Adrenal gland (tissue), 12 donors: ENCODE data around the gene IMPDH1. TPM values are rescaled to one million over a fixed set of nuclear protein-coding genes. Genes with fewer than 3 reads are reported as not detected.

Source experiments
- DNase-seq, 7 donors: peaks; one replicate each; pipeline ENCODE4 v3.0.0-alpha.2; 2019 to 2020
- H3K27ac ChIP-seq, 5 donors: fragments of 200-600 bp; sonication (generic) in 4 of 5; 1 replicate in 3 of 5; 2 replicates in 2 of 5; pipeline versions ENCODE4 v1.5.1 to v1.8.0; 2016 to 2020; ENCODE audit warnings: mild to moderate bottlenecking in 1 of 5
- H3K27me3 ChIP-seq: fragments of 200-600 bp; 2 replicates; pipeline ENCODE4 v1.8.0; 2021
- H3K36me3 ChIP-seq, 2 donors: fragments of 200-600 bp; replicated peaks in 1 of 2; 1 replicate in 1 of 2; 2 replicates in 1 of 2; pipeline versions ENCODE4 v1.5.1 to v1.8.0; 2018 to 2022
- H3K4me1 ChIP-seq, 2 donors: fragments of 200-600 bp; replicated peaks in 1 of 2; 1 replicate in 1 of 2; 2 replicates in 1 of 2; pipeline versions ENCODE4 v1.5.1 to v1.8.0; 2018 to 2021
- H3K4me3 ChIP-seq, 4 donors: fragments of 200-600 bp; sonication (generic) in 3 of 4; one replicate each; pipeline ENCODE4 v1.5.1; 2016 to 2018
- H3K9me3 ChIP-seq, 3 donors: fragments of 200-600 bp; sonication (generic) in 1 of 3; replicated peaks in 1 of 3; 1 replicate in 2 of 3; 2 replicates in 1 of 3; pipeline versions ENCODE4 v1.5.1 to v1.8.0; 2016 to 2021
- CTCF ChIP-seq, 6 experiments: fragments of 450-650 bp in 4 of 6; fragments of 200-600 bp in 2 of 6; sonication (generic) in 1 of 6; IDR thresholded peaks; 1 replicate in 5 of 6; 2 replicates in 1 of 6; pipeline versions ENCODE4 v1.5.1 to v1.8.0; 2016 to 2021; ENCODE audit warnings: antibody characterized with exemption in 6 of 6, mild to moderate bottlenecking in 2 of 6, moderate library complexity in 1 of 6
- POLR2A ChIP-seq, 2 donors: fragments of 450-650 bp; IDR thresholded peaks; one replicate each; pipeline ENCODE4 v1.6.1; 2017; ENCODE audit warnings: antibody characterized with exemption in 2 of 2, mild to moderate bottlenecking in 2 of 2, moderate library complexity in 1 of 2
- WGBS, 4 donors: extraction: QIAGEN DNeasy Blood & Tissue Kit in 2 of 4; methylation state at CpG; one replicate each; pipeline versions ENCODE4 v1.1.5 to v1.1.7; 2013 to 2017; 5-methylcytosine and 5-hydroxymethylcytosine counted together
- intact Hi-C, 2 donors: fragments of 100-400 bp; cut with DNase I; formaldehyde crosslinking; loops; one replicate each; pipeline versions ENCODE4 v1.14.1 to v1.15.0; 2022 to 2023
- polyA plus RNA-seq, 3 donors: library from polyadenylated mRNA; stranded (reverse); fragments of 200-250 nt in 2 of 3; fragments of 350-450 nt in 1 of 3; fragmentation: Illumina TruSeq in 1 of 3; extraction: RNeasy Lipid Tissue Mini Kit (QIAGEN cat#74804) in 1 of 3; gene quantifications; one replicate each; pipeline ENCODE4 v1.2.3, GENCODE V29; 2013 to 2014
- total RNA-seq, 9 donors: library from RNA; depleted of rRNA in 4 of 9; stranded (reverse); fragments of >200 nt in 4 of 9; fragments of 120-200 nt in 1 of 9; fragmentation: NEBNext Ultra II Directional in 1 of 9; extraction: Animal tissue kit (Norgen Biotek cat#: 25700) in 1 of 9; gene quantifications; one replicate each; pipeline versions ENCODE4 v1.1.0 to v1.2.4, GENCODE V29; 2013 to 2023
- donor health status: healthy with polysubstance abuse.
- donor health status: Bipolar disorder and iron deficiency.
- donor health status: DM: yes; HTN: yes; CAD: no.
- donor health status: DM: no; HTN: no; CAD: no.
- donor health status: DM: no; HTN: no; CAD: no.
- donor health status: DM: yes; HTN: yes; CAD: no.

Gene IMPDH1
- total and polyA plus RNA-seq, 12 donors = 11.8 to 52.4 (median 32.4) TPM

- Histone ChIP-seq H3K9me3 (no peaks in the 10 kb centered on the region), H3K36me3 (no peaks in the 10 kb centered on the region), H3K4me3 (no peak overlapping the region), H3K4me1 (no peaks in the 10 kb centered on the region), H3K27ac (no peak overlapping the region), H3K27me3 (no peaks in the 10 kb centered on the region)
- WGBS, 4 donors = 60 to 100% (median 85%) methylated on average over 1 of the region's 1 CpG
- no peak for DNase-seq
- intact Hi-C loops = no loop called here
- TF ChIP-seq CTCF (IDR thresholded peaks at IDR 0.05) (no peak), POLR2A (IDR thresholded peaks at IDR 0.05) (no peak)
Measured at GRCh38 chr7:128422037-128422436, 12.3 kb upstream of the IMPDH1 start.

GRCh38 chr7:128421384-128421783 is 11.6 kb upstream of the IMPDH1 start:
- 85 to 100% (median 91%) methylated on average over 1 of the region's 1 CpG for WGBS, 4 donors
- H3K27me3 ChIP-seq = no peaks in the 10 kb centered on the region
- no peaks in the 10 kb centered on the region for H3K4me1 ChIP-seq
- intact Hi-C loops = no loop called here
- DNase-seq = no peak
- no peak overlapping the region for H3K27ac ChIP-seq
- no peaks in the 10 kb centered on the region for H3K9me3 ChIP-seq
- no peak for TF ChIP-seq CTCF (IDR thresholded peaks at IDR 0.05)
- no peaks in the 10 kb centered on the region for H3K36me3 ChIP-seq
- no peak overlapping the region for H3K4me3 ChIP-seq

DNA sequence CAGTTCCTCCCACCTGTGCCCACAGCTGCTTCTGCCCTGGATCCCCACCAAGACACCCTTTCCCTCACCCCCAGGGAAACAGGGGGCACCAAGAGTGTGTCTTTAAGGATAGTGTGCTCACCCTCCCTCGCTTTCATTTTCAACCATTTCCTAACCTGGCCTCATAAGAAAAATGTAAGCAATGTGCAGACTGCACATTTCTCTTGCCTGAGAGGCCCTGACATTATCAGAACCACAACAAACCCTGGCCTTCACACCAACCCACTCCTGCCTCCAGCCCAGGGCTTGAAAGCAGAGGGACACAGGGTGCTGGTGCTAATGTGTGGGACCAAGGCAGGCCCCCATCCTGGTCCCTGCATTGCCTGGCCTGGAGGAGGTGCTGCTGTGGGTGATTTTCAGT is 11.0 kb upstream of the IMPDH1 start:
- TF ChIP-seq CTCF (IDR thresholded peaks at IDR 0.05) (no peak), POLR2A (IDR thresholded peaks at IDR 0.05) (no peak)
- intact Hi-C loops = no loop called here
- Histone ChIP-seq H3K4me1 (no peaks in the 10 kb centered on the region), H3K4me3 (no peak overlapping the region), H3K27me3 (no peaks in the 10 kb centered on the region), H3K27ac (no peak overlapping the region), H3K36me3 (no peaks in the 10 kb centered on the region), H3K9me3 (no peaks in the 10 kb centered on the region)
- DNase-seq = no peak
- WGBS, 4 donors = 45 to 74% (median 60%) methylated on average over 1 of the region's 1 CpG

DNA sequence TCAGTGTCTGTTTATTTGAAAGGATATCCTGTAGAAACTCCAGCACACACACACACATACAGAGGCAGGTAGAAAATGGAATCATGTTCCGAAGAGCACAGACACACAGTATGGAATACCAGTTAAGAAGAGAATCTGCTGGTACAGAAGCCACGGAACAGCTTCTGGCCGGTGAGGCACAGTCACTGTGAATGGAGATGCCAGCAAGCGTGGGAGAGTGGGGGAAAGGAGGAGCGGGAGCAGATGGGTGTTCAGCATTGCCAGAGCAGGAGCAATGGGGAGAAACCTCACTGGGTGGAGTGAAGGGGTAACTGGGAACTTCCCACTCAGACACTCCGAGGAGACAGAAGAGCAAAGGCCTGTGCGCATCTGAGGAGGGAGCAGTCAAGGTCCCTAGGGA is 9.5 kb upstream of the IMPDH1 start:
- WGBS, 4 donors = 93 to 95% (median 93%) methylated on average over 7 of the region's 7 CpGs
- no peaks in the 10 kb centered on the region for H3K36me3 ChIP-seq
- no peak overlapping the region for H3K27ac ChIP-seq
- DNase-seq = no peak
- TF ChIP-seq CTCF (IDR thresholded peaks at IDR 0.05) = no peak
- no peak for TF ChIP-seq POLR2A (IDR thresholded peaks at IDR 0.05)
- H3K27me3 ChIP-seq = no peaks in the 10 kb centered on the region
- H3K9me3 ChIP-seq = no peaks in the 10 kb centered on the region
- H3K4me1 ChIP-seq = no peaks in the 10 kb centered on the region
- intact Hi-C loops = no loop called here
- no peak overlapping the region for H3K4me3 ChIP-seq
